Measurements from ENCODE around the gene SLC24A5. TPM values are rescaled to one million over a fixed set of nuclear protein-coding genes. Genes with fewer than 3 reads are reported as not detected.

SLC24A5 gene
- total and polyA plus RNA-seq, 9 of the 15 experiments (the other 6 are each of a cell fraction or from before 2014, with no cell fraction given) = not detected

DNA sequence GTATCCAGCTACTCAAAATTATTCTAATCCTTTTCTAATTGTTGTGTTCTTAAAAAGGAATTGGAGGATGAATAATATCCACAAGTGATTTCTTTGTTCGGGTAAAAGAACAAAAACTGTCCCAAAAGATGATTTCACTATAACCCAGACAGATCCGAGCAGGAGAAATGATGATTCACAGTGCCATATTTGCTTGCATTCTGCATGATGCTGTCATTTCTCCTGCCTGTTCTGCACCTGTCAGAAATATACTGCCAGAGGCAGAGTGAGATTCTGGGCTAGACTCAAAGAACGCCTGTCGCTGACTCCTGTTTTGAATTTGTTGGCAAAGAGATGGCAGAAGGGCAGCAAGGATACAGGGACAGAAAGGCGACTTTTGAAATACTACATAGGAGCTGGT, 34.7 kb upstream of the SLC24A5 start:
- H3K9ac ChIP-seq (ENCODE audit: insufficient read depth in 1 of 2, low read depth in 2 of 2, low read length in 2 of 2) = no peak overlapping the region
- FAIRE-seq (no peak), ATAC-seq (no peak), DNase-seq (ENCODE audit: extremely low read depth in 1 of 4, low spot score in 3 of 4) (no peak)
- CTCF ChIA-PET (ENCODE audit: low intra/inter-chr PET ratio) = no interaction called here
- no peaks in the 10 kb centered on the region for H4K20me1 ChIP-seq (replicated peaks; ENCODE audit: control insufficient read depth, insufficient read depth, low read length)
- no peak overlapping the region for H3K4me2 ChIP-seq (ENCODE audit: insufficient read depth, low read length)
- TF ChIP-seq, protein P1, sequence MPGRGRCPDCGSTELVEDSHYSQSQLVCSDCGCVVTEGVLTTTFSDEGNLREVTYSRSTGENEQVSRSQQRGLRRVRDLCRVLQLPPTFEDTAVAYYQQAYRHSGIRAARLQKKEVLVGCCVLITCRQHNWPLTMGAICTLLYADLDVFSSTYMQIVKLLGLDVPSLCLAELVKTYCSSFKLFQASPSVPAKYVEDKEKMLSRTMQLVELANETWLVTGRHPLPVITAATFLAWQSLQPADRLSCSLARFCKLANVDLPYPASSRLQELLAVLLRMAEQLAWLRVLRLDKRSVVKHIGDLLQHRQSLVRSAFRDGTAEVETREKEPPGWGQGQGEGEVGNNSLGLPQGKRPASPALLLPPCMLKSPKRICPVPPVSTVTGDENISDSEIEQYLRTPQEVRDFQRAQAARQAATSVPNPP (IDR thresholded peaks at IDR 0.05; ENCODE audit: borderline replicate concordance, insufficient read depth, insufficient read length) = no peak
- H3K4me3 ChIP-seq = no peak overlapping the region
- H3K4me1 ChIP-seq (replicated peaks in 1 of 2; ENCODE audit: control insufficient read depth in 2 of 2, insufficient read depth in 2 of 2, low read length in 2 of 2) = no peaks in the 10 kb centered on the region
- H3K79me2 ChIP-seq (ENCODE audit: control insufficient read depth, insufficient read depth, low read length) = no peaks in the 10 kb centered on the region
- WGBS (ENCODE audit: insufficient coverage, low coverage, missing lambda C conversion rate) = 2% methylated on average over 5 of the region's 5 CpGs
- H3K27me3 ChIP-seq (ENCODE audit: control insufficient read depth in 2 of 2, insufficient read depth in 2 of 2, low read length in 2 of 2) = no peaks in the 10 kb centered on the region
- POLR2A ChIA-PET = interaction anchor here (0.6 kb wide), 1 partner anchor 908 kb away, joined by 3 read pairs; no protein-coding TSS in a partner anchor
- intact Hi-C loops (cut with micrococcal nuclease) = no loop called here
- H3K9me1 ChIP-seq (ENCODE audit: control insufficient read depth, insufficient read depth, low read length) = no peaks in the 10 kb centered on the region
- in situ Hi-C loops (cut with MboI) = no loop called here
- H2AFZ ChIP-seq (ENCODE audit: low read depth, low read length) = no peak overlapping the region
- H3K9me3 ChIP-seq (replicated peaks; ENCODE audit: control insufficient read depth, insufficient read depth, low read depth, low read length) = no peaks in the 10 kb centered on the region
- BruUV-seq (replicated peaks) = no TSS peak
- H3K36me3 ChIP-seq (ENCODE audit: control insufficient read depth, insufficient read depth, low read length) = no peaks in the 10 kb centered on the region
- H3K27ac ChIP-seq (ENCODE audit: extremely low read depth, low read depth, low read length) = no peak overlapping the region

DNA sequence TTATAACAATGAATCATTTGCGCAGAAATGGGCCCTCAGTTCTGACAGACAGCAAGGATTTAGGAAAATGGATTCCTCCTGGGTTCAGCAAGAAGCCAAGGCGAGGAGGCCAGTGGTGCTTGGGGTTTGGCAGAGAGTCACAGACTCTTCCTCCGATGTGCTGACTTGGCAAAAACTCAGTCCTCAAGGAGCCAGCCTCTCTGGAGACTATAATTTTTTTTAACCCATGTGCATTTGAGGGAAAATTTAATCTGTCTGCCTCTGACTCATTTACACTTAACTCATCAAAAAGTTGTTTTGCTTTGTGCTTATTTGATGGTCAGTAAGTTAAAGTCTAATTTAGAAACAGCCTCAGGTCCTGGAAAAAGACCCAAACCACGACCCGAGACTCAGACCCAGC, 34.2 kb upstream of the SLC24A5 start:
- Histone ChIP-seq H3K79me2 (ENCODE audit: control insufficient read depth, insufficient read depth, low read length) (no peaks in the 10 kb centered on the region), H3K9me3 (replicated peaks; ENCODE audit: control insufficient read depth, insufficient read depth, low read depth, low read length) (no peaks in the 10 kb centered on the region), H3K27ac (ENCODE audit: extremely low read depth, low read depth, low read length) (no peak overlapping the region), H2AFZ (ENCODE audit: low read depth, low read length) (no peak overlapping the region), H3K4me1 (replicated peaks in 1 of 2; ENCODE audit: control insufficient read depth in 2 of 2, insufficient read depth in 2 of 2, low read length in 2 of 2) (no peaks in the 10 kb centered on the region), H3K9ac (ENCODE audit: insufficient read depth in 1 of 2, low read depth in 2 of 2, low read length in 2 of 2) (no peak overlapping the region), H3K4me3 (no peak overlapping the region), H3K9me1 (ENCODE audit: control insufficient read depth, insufficient read depth, low read length) (no peaks in the 10 kb centered on the region), H3K36me3 (ENCODE audit: control insufficient read depth, insufficient read depth, low read length) (no peaks in the 10 kb centered on the region), H3K4me2 (ENCODE audit: insufficient read depth, low read length) (no peak overlapping the region), H3K27me3 (ENCODE audit: control insufficient read depth in 2 of 2, insufficient read depth in 2 of 2, low read length in 2 of 2) (no peaks in the 10 kb centered on the region), H4K20me1 (replicated peaks; ENCODE audit: control insufficient read depth, insufficient read depth, low read length) (no peaks in the 10 kb centered on the region)
- WGBS (ENCODE audit: insufficient coverage, low coverage, missing lambda C conversion rate) = 0% methylated on average over 5 of the region's 5 CpGs
- FAIRE-seq = no peak
- DNase-seq (ENCODE audit: extremely low read depth in 1 of 4, low spot score in 3 of 4) = no peak
- ChIA-PET CTCF (ENCODE audit: low intra/inter-chr PET ratio) (no interaction called here), POLR2A (interaction anchor here (0.6 kb wide), 1 partner anchor 908 kb away, joined by 3 read pairs; no protein-coding TSS in a partner anchor)
- no TSS peak for BruUV-seq (replicated peaks)
- ATAC-seq = no peak
- intact Hi-C loops (cut with micrococcal nuclease) = no loop called here
- in situ Hi-C loops (cut with MboI) = no loop called here
- TF ChIP-seq, protein P2, sequence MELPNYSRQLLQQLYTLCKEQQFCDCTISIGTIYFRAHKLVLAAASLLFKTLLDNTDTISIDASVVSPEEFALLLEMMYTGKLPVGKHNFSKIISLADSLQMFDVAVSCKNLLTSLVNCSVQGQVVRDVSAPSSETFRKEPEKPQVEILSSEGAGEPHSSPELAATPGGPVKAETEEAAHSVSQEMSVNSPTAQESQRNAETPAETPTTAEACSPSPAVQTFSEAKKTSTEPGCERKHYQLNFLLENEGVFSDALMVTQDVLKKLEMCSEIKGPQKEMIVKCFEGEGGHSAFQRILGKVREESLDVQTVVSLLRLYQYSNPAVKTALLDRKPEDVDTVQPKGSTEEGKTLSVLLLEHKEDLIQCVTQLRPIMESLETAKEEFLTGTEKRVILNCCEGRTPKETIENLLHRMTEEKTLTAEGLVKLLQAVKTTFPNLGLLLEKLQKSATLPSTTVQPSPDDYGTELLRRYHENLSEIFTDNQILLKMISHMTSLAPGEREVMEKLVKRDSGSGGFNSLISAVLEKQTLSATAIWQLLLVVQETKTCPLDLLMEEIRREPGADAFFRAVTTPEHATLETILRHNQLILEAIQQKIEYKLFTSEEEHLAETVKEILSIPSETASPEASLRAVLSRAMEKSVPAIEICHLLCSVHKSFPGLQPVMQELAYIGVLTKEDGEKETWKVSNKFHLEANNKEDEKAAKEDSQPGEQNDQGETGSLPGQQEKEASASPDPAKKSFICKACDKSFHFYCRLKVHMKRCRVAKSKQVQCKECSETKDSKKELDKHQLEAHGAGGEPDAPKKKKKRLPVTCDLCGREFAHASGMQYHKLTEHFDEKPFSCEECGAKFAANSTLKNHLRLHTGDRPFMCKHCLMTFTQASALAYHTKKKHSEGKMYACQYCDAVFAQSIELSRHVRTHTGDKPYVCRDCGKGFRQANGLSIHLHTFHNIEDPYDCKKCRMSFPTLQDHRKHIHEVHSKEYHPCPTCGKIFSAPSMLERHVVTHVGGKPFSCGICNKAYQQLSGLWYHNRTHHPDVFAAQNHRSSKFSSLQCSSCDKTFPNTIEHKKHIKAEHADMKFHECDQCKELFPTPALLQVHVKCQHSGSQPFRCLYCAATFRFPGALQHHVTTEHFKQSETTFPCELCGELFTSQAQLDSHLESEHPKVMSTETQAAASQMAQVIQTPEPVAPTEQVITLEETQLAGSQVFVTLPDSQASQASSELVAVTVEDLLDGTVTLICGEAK (IDR thresholded peaks at IDR 0.05) = no peak
- TF ChIP-seq, protein P2 (CRISPR knock-in tag; IDR thresholded peaks at IDR 0.05) = no peak
- no peak for TF ChIP-seq PHTF2 (CRISPR knock-in tag; IDR thresholded peaks at IDR 0.05)
- TF ChIP-seq MAFG (tag; conservative IDR thresholded peaks at IDR 0.05) = peak; percentile 72
- peak; percentile 69 for TF ChIP-seq ZNF316 (IDR thresholded peaks at IDR 0.05)

All from K562 (cell line).